HepG2 (cell line): ENCODE data around the gene LTB4R. TPM values are rescaled to one million over a fixed set of nuclear protein-coding genes. Genes with fewer than 3 reads are reported as not detected.

Experiments
- CBX1 ChIP-seq: IDR thresholded peaks from one replicate; pipeline ENCODE4 v1.6.1; 2016; ENCODE audit warnings: antibody characterized with exemption, low read depth
- CEBPG ChIP-seq: IDR thresholded peaks from 2 replicates; pipeline ENCODE4 v1.6.1; 2016
- CREB1 ChIP-seq, 2 experiments: fragments of 450-650 bp in 1 of 2; IDR thresholded peaks; 2 replicates each; pipeline ENCODE4 v1.6.1; 2016 to 2017; ENCODE audit warnings: control low read depth in 1 of 2, mild to moderate bottlenecking in 1 of 2, missing compliant biosample characterization in 1 of 2, missing genetic modification characterization in 1 of 2
- EED ChIP-seq: sonication (generic); formaldehyde crosslinking; IDR thresholded peaks from 2 replicates; pipeline ENCODE4 v1.5.0; 2020; ENCODE audit warnings: mild to moderate bottlenecking, missing genetic modification reagents
- HNF1B ChIP-seq: sonication (generic); formaldehyde crosslinking; IDR thresholded peaks from 2 replicates; pipeline ENCODE4 v1.5.1; 2020; ENCODE audit warnings: mild to moderate bottlenecking, moderate library complexity, missing genetic modification reagents
- JARID2 ChIP-seq: sonication (generic); formaldehyde crosslinking; IDR thresholded peaks from 2 replicates; pipeline ENCODE4 v1.8.1; 2023; ENCODE audit warnings: missing genetic modification reagents, inconsistent platforms; ENCODE audit not compliant: insufficient replicate concordance
- KDM3A ChIP-seq: IDR thresholded peaks from 2 replicates; pipeline ENCODE4 v1.6.1; 2018; ENCODE audit warnings: low read depth, missing compliant biosample characterization
- MIER3 ChIP-seq: IDR thresholded peaks from 2 replicates; pipeline ENCODE4 v1.6.1; 2016; ENCODE audit warnings: missing compliant biosample characterization, borderline replicate concordance
- MYC ChIP-seq: sonication (generic); formaldehyde crosslinking; IDR thresholded peaks from 2 replicates; pipeline ENCODE4 v1.9.0; 2021; ENCODE audit warnings: missing genetic modification reagents, borderline replicate concordance
- NFRKB ChIP-seq: fragments of 450-650 bp; IDR thresholded peaks from 2 replicates; pipeline ENCODE4 v1.6.1; 2017
- PHB2 ChIP-seq: fragments of 450-650 bp; IDR thresholded peaks from 2 replicates; pipeline ENCODE4 v1.6.1; 2018; ENCODE audit not compliant: partially characterized antibody
- RAD21 ChIP-seq: fragments of 450-650 bp; formaldehyde crosslinking; IDR thresholded peaks from 2 replicates; pipeline ENCODE4 v1.5.0; 2020; ENCODE audit warnings: mild to moderate bottlenecking
- SIX1 ChIP-seq: sonication (generic); formaldehyde crosslinking; IDR thresholded peaks from 2 replicates; pipeline ENCODE4 v1.4.0; 2020; ENCODE audit warnings: missing genetic modification reagents, borderline replicate concordance
- TCF12 ChIP-seq, 2 experiments: fragments of 450-650 bp in 1 of 2; sonication (generic) in 1 of 2; formaldehyde crosslinking in 1 of 2; IDR thresholded peaks; 2 replicates each; pipeline versions ENCODE4 v1.6.1 to v1.8.0; 2017 to 2022; ENCODE audit warnings: antibody characterized with exemption in 1 of 2, mild to moderate bottlenecking in 1 of 2, missing genetic modification reagents in 1 of 2, moderate library complexity in 1 of 2
- XRCC5 ChIP-seq: fragments of 200-400 bp; formaldehyde crosslinking; optimal IDR thresholded peaks from 2 replicates; pipeline ENCODE3; 2017; ENCODE audit warnings: mild to moderate bottlenecking, low read length
- ZNF101 ChIP-seq: sonication (generic); formaldehyde crosslinking; IDR thresholded peaks from 2 replicates; pipeline ENCODE4 v1.4.0; 2020; ENCODE audit warnings: mild to moderate bottlenecking, low read depth, missing genetic modification reagents, borderline replicate concordance
- ZNF225 ChIP-seq: sonication (generic); formaldehyde crosslinking; IDR thresholded peaks from 2 replicates; pipeline ENCODE4 v1.4.0; 2020; ENCODE audit warnings: mild to moderate bottlenecking, missing genetic modification reagents
- ZNF234 ChIP-seq: sonication (generic); formaldehyde crosslinking; conservative IDR thresholded peaks from 2 replicates; pipeline ENCODE4 v1.5.1; 2020; ENCODE audit warnings: mild to moderate bottlenecking, missing genetic modification reagents
- ZNF253 ChIP-seq: sonication (generic); formaldehyde crosslinking; IDR thresholded peaks from 2 replicates; pipeline ENCODE4 v1.8.0; 2022; ENCODE audit warnings: mild to moderate bottlenecking, missing genetic modification reagents, borderline replicate concordance
- ZNF280B ChIP-seq: sonication (generic); formaldehyde crosslinking; IDR thresholded peaks from 2 replicates; pipeline ENCODE4 v1.5.0; 2020; ENCODE audit warnings: missing genetic modification reagents, mild to moderate bottlenecking, borderline replicate concordance
- ZNF333 ChIP-seq: sonication (generic); formaldehyde crosslinking; IDR thresholded peaks from 2 replicates; pipeline ENCODE4 v1.4.0; 2020; ENCODE audit warnings: mild to moderate bottlenecking, missing genetic modification reagents, borderline replicate concordance
- ZNF724P ChIP-seq: sonication (generic); formaldehyde crosslinking; IDR thresholded peaks from 2 replicates; pipeline ENCODE4 v1.8.0; 2022; ENCODE audit warnings: missing genetic modification reagents, borderline replicate concordance
- ZNF737 ChIP-seq: sonication (generic); formaldehyde crosslinking; IDR thresholded peaks from 2 replicates; pipeline ENCODE4 v1.5.0; 2020; ENCODE audit warnings: missing genetic modification reagents, mild to moderate bottlenecking, borderline replicate concordance
- ZSCAN25 ChIP-seq: sonication (generic); formaldehyde crosslinking; IDR thresholded peaks from 2 replicates; pipeline ENCODE4 v1.8.0; 2022; ENCODE audit warnings: mild to moderate bottlenecking, missing genetic modification reagents
- polyA plus RNA-seq, 8 experiments: library from polyadenylated mRNA; depleted of rRNA in 3 of 8; stranded (reverse) in 7 of 8; unstranded in 1 of 8; fragments of >200 nt; fragmentation: Illumina TruSeq in 4 of 8; extraction: Trizol in 4 of 8; gene quantifications; 2 replicates each; pipeline versions ENCODE4 v1.2.1 to v1.2.3, GENCODE V29; 2011 to 2016; ENCODE audit warnings: low read depth in 4 of 8, missing spikeins in 1 of 8, mixed read lengths in 1 of 8; ENCODE audit not compliant: insufficient read depth in 1 of 8
- total RNA-seq, 5 experiments: library from RNA; depleted of rRNA; stranded (reverse); fragments of >200 nt; fragmentation: Illumina TruSeq; extraction: Trizol; gene quantifications; 2 replicates each; pipeline ENCODE4 v1.2.3, GENCODE V29; 2016; ENCODE audit warnings: low read depth in 1 of 5
- TF ChIP-seq, protein P1 (sequence below): sonication (generic); formaldehyde crosslinking; IDR thresholded peaks from 2 replicates; pipeline ENCODE4 v1.8.0; 2023; ENCODE audit warnings: mild to moderate bottlenecking, missing genetic modification reagents
- TF ChIP-seq, protein P2 (sequence below): sonication (generic); formaldehyde crosslinking; IDR thresholded peaks from 2 replicates; pipeline ENCODE4 v1.5.0; 2020; ENCODE audit warnings: missing genetic modification reagents

LTB4R gene
- total and polyA plus RNA-seq, 2 of the 13 experiments (the other 11 are each of a cell fraction or from before 2014, with no cell fraction given) = 3.2 to 8.2 TPM

GRCh38 chr14:24296341-24297157 is 14.8 kb upstream of the LTB4R start (continued):
- no peak for TF ChIP-seq ZNF333 (CRISPR knock-in tag)
- no peak; the same call in 1 of the 2 replicates for TF ChIP-seq MYC (CRISPR knock-in tag)
- TF ChIP-seq ZNF225 (CRISPR knock-in tag) = no peak
- TF ChIP-seq PHB2 = no peak
- TF ChIP-seq, protein P1, sequence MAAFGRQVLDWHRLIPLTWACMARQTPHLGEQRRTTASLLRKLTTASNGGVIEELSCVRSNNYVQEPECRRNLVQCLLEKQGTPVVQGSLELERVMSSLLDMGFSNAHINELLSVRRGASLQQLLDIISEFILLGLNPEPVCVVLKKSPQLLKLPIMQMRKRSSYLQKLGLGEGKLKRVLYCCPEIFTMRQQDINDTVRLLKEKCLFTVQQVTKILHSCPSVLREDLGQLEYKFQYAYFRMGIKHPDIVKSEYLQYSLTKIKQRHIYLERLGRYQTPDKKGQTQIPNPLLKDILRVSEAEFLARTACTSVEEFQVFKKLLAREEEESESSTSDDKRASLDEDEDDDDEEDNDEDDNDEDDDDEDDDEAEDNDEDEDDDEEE (CRISPR knock-in tag) = no peak; the same call in 1 of the 2 replicates
- TF ChIP-seq SIX1 (CRISPR knock-in tag) = no peak
- TF ChIP-seq HNF1B (CRISPR knock-in tag) = peak; percentile 76
- peak; percentile 97 for TF ChIP-seq RAD21 (CRISPR knock-in tag)
- TF ChIP-seq JARID2 (CRISPR knock-in tag) = no peak
- peak; percentile 90 for TF ChIP-seq ZNF724P
- TF ChIP-seq CBX1 = no peak
- TF ChIP-seq KDM3A (CRISPR knock-in tag) = 0 out of 2 replicates have a peak, but pooled peaks have one; percentile 49
- peak; percentile 22; the same call in 1 of the 2 replicates for TF ChIP-seq CREB1 (IDR thresholded peaks at IDR 0.05)
- TF ChIP-seq CREB1 (CRISPR knock-in tag; IDR thresholded peaks at IDR 0.05) = no peak
- TF ChIP-seq ZSCAN25 (CRISPR knock-in tag) = peak; percentile 61
- TF ChIP-seq ZNF234 (CRISPR knock-in tag) = no peak
- no peak for TF ChIP-seq NFRKB
- peak; percentile 60 for TF ChIP-seq CEBPG (CRISPR knock-in tag)
- peak; percentile 76; the same call in 1 of the 2 replicates for TF ChIP-seq MIER3 (CRISPR knock-in tag)
- TF ChIP-seq TCF12 (IDR thresholded peaks at IDR 0.05) = no peak
- TF ChIP-seq TCF12 (CRISPR knock-in tag; IDR thresholded peaks at IDR 0.05) = no peak
- no peak for TF ChIP-seq EED (CRISPR knock-in tag)
- peak; percentile 59; the same call in 1 of the 2 replicates for TF ChIP-seq ZNF280B (CRISPR knock-in tag)
- TF ChIP-seq ZNF737 (CRISPR knock-in tag) = peak; percentile 64; the same call in 1 of the 2 replicates
- no peak for TF ChIP-seq ZNF101 (CRISPR knock-in tag)
- TF ChIP-seq, protein P2, sequence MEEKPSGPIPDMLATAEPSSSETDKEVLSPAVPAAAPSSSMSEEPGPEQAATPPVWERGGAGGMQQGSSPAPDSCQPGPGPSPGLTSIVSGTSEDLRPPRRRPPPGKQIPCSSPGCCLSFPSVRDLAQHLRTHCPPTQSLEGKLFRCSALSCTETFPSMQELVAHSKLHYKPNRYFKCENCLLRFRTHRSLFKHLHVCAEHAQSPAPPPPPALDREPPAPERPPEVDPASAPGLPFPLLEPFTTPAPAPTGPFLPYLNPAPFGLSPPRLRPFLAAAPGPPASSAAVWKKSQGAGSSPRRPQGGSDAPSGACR (CRISPR knock-in tag) = no peak
- TF ChIP-seq ZNF253 (CRISPR knock-in tag) = no peak
- peak; percentile 92 for TF ChIP-seq XRCC5
